Ovary (tissue), 3 donors: ENCODE data around the gene TPSD1.

Experiments used
- CTCF ChIP-seq, 3 donors: fragments of 450-650 bp in 2 of 3; fragments of 200-600 bp in 1 of 3; IDR thresholded peaks; one replicate each; pipeline versions ENCODE4 v1.5.1 to v1.8.0; 2016 to 2022; ENCODE audit warnings: antibody characterized with exemption in 3 of 3, mild to moderate bottlenecking in 1 of 3
- POLR2A ChIP-seq: fragments of 450-650 bp; IDR thresholded peaks from one replicate; pipeline ENCODE4 v1.6.1; 2017; ENCODE audit warnings: antibody characterized with exemption, mild to moderate bottlenecking, moderate library complexity
- donor health status: DM: no; HTN: no; CAD: no.

- no peak for TF ChIP-seq CTCF (IDR thresholded peaks at IDR 0.05)
- no peak for TF ChIP-seq POLR2A
Observed at GRCh38 chr16:1276580-1276878, 20.7 kb downstream of the TPSD1 start.
